ENCODE measurements around the gene PCBP2. TPM values are rescaled to one million over a fixed set of nuclear protein-coding genes. Genes with fewer than 3 reads are reported as not detected.

The PCBP2 gene
- total RNA-seq, 1 donor from 2014 or later = 435 TPM

- H3K4me3 Mint-ChIP-seq = no peak overlapping the region
- H3K9me3 Mint-ChIP-seq = no peaks in the 10 kb centered on the region
- H3K27ac ChIP-seq = peak overlapping the region; percentile 80
- no peak for TF ChIP-seq CTCF (IDR thresholded peaks at IDR 0.05)
- no peak for TF ChIP-seq EZH2 (IDR thresholded peaks at IDR 0.05)
- TF ChIP-seq EZH2phosphoT487 (IDR thresholded peaks at IDR 0.05) = no peak
- no peaks in the 10 kb centered on the region for H3K9me3 ChIP-seq (ENCODE audit: low read depth)
- no peak for DNase-seq (ENCODE audit: low spot score)
- H3K4me2 ChIP-seq = peak overlapping the region; percentile 52
- no peak overlapping the region for H2AFZ ChIP-seq (replicated peaks)
- peaks cover 96% of the 10 kb centered on the region for H3F3A ChIP-seq (ENCODE audit: low read depth)
- H3K27me3 Mint-ChIP-seq (ENCODE audit: insufficient read depth, low read depth) = peaks cover 2% of the 10 kb centered on the region
- H3K27ac Mint-ChIP-seq = peak overlapping the region; percentile 86
- no peak overlapping the region for H3K9ac ChIP-seq
- peaks cover 60% of the 10 kb centered on the region for H3K4me1 Mint-ChIP-seq
- peaks cover 77% of the 10 kb centered on the region for H3K4me1 ChIP-seq
- H3K79me2 ChIP-seq (ENCODE audit: low read depth) = peaks cover 99% of the 10 kb centered on the region
- H3K36me3 Mint-ChIP-seq = peaks cover 60% of the 10 kb centered on the region
- H3K4me3 ChIP-seq = no peak overlapping the region
- peaks cover 44% of the 10 kb centered on the region for H3K36me3 ChIP-seq
- no peaks in the 10 kb centered on the region for H3K27me3 ChIP-seq
- peaks cover 100% of the 10 kb centered on the region for H4K20me1 ChIP-seq (ENCODE audit: low read depth)
These were observed 22.9 kb downstream of the PCBP2 start for GRCh38 chr12:53474819-53475218.

- Histone ChIP-seq H3F3A (ENCODE audit: low read depth) (peaks cover 100% of the 10 kb centered on the region), H3K4me1 (peaks cover 81% of the 10 kb centered on the region), H3K36me3 (peaks cover 51% of the 10 kb centered on the region), H3K79me2 (ENCODE audit: low read depth) (peaks cover 86% of the 10 kb centered on the region), H2AFZ (replicated peaks) (no peak overlapping the region), H3K4me2 (no peak overlapping the region), H3K27ac (no peak overlapping the region), H3K27me3 (no peaks in the 10 kb centered on the region), H3K9ac (no peak overlapping the region), H3K9me3 (ENCODE audit: low read depth) (no peaks in the 10 kb centered on the region), H3K4me3 (no peak overlapping the region), H4K20me1 (ENCODE audit: low read depth) (peaks cover 100% of the 10 kb centered on the region)
- no peak for TF ChIP-seq EZH2phosphoT487 (IDR thresholded peaks at IDR 0.05)
- peak; percentile 54 for TF ChIP-seq CTCF (IDR thresholded peaks at IDR 0.05)
- peaks cover 3% of the 10 kb centered on the region for H3K27me3 Mint-ChIP-seq (ENCODE audit: insufficient read depth, low read depth)
- peak; percentile 46 for DNase-seq (ENCODE audit: low spot score)
- H3K4me1 Mint-ChIP-seq = peaks cover 57% of the 10 kb centered on the region
- H3K36me3 Mint-ChIP-seq = peaks cover 55% of the 10 kb centered on the region
- no peak overlapping the region for H3K27ac Mint-ChIP-seq
- H3K4me3 Mint-ChIP-seq = no peak overlapping the region
- no peaks in the 10 kb centered on the region for H3K9me3 Mint-ChIP-seq
These were observed 24.9 kb downstream of the PCBP2 start for GRCh38 chr12:53476769-53477209.

- peak overlapping the region; percentile 17 for H3K27ac ChIP-seq
- Mint-ChIP-seq H3K27ac (no peak overlapping the region), H3K4me1 (peaks cover 54% of the 10 kb centered on the region), H3K27me3 (ENCODE audit: insufficient read depth, low read depth) (peaks cover 3% of the 10 kb centered on the region), H3K9me3 (no peaks in the 10 kb centered on the region), H3K36me3 (peaks cover 60% of the 10 kb centered on the region), H3K4me3 (no peak overlapping the region)
- H2AFZ ChIP-seq (replicated peaks) = no peak overlapping the region
- no peaks in the 10 kb centered on the region for H3K9me3 ChIP-seq (ENCODE audit: low read depth)
- H3K4me3 ChIP-seq = no peak overlapping the region
- peaks cover 98% of the 10 kb centered on the region for H4K20me1 ChIP-seq (ENCODE audit: low read depth)
- H3K36me3 ChIP-seq = peaks cover 46% of the 10 kb centered on the region
- peaks cover 100% of the 10 kb centered on the region for H3F3A ChIP-seq (ENCODE audit: low read depth)
- no peak overlapping the region for H3K9ac ChIP-seq
- H3K4me1 ChIP-seq = peaks cover 69% of the 10 kb centered on the region
- H3K27me3 ChIP-seq = no peaks in the 10 kb centered on the region
- H3K79me2 ChIP-seq (ENCODE audit: low read depth) = peaks cover 66% of the 10 kb centered on the region
- no peak for TF ChIP-seq EZH2phosphoT487 (IDR thresholded peaks at IDR 0.05)
- no peak for TF ChIP-seq CTCF (IDR thresholded peaks at IDR 0.05)
- no peak for TF ChIP-seq EZH2 (IDR thresholded peaks at IDR 0.05)
- no peak overlapping the region for H3K4me2 ChIP-seq
- DNase-seq (ENCODE audit: low spot score) = no peak
These were observed 27.0 kb downstream of the PCBP2 start for GRCh38 chr12:53478865-53479264.
